ENCODE results near the gene ADAMTS12.
A peak's percentile ranks its signal among the peaks of the same experiment; 100 is the strongest.

ADAMTS12 gene

DNA sequence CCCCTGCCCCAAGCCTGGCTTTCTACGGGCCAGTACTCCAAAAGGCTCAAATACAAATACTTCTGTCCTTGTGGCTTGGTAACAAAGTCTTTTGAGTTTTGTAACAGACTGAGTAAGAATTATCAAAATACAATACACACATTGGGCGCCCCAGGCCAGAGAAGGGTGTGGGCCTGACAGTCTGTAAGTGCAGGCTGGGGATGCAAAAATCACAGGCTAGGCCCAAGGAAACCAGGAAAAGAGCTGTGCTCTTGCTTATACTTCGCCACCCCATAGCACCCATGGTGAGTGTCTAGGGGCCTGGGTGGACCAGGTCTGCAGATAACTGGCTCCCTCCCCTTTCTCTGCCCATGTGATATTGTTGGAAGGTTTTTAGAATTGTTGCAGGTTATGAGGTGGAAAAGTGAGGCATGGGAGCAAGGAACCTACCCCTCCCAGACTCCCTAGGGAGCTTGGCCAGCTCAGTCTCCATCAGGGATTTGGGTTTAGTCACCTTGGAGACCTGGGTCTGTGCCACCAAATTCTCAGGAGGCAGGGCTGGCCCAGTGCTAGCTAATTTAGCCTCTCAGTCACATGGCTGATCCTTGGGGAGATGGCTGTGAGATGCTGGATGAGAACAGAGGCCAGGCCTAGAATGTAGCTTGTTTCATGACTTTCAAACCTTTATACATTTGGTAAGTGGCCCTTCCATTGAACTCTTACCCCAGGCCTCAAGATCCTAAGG lies 378.2 kb downstream of the ADAMTS12 start:
- peak; percentile 38 to 92 for DNase-seq
- Histone ChIP-seq H3K4me3 (no peak overlapping the region), H3K4me1 (peaks cover 0 to 47% (median 18%) of the 10 kb centered on the region in 4 donors), H3K27ac (peak overlapping the region; percentile 57 to 71), H3K36me3 (no peaks in the 10 kb centered on the region), H3K9me3 (no peaks in the 10 kb centered on the region), H3K27me3 (no peaks in the 10 kb centered on the region)
- TF ChIP-seq, protein P1, sequence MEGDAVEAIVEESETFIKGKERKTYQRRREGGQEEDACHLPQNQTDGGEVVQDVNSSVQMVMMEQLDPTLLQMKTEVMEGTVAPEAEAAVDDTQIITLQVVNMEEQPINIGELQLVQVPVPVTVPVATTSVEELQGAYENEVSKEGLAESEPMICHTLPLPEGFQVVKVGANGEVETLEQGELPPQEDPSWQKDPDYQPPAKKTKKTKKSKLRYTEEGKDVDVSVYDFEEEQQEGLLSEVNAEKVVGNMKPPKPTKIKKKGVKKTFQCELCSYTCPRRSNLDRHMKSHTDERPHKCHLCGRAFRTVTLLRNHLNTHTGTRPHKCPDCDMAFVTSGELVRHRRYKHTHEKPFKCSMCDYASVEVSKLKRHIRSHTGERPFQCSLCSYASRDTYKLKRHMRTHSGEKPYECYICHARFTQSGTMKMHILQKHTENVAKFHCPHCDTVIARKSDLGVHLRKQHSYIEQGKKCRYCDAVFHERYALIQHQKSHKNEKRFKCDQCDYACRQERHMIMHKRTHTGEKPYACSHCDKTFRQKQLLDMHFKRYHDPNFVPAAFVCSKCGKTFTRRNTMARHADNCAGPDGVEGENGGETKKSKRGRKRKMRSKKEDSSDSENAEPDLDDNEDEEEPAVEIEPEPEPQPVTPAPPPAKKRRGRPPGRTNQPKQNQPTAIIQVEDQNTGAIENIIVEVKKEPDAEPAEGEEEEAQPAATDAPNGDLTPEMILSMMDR (IDR thresholded peaks at IDR 0.05) = no peak
- intact Hi-C loops (cut with DNase I; ENCODE audit: low total_unique reads) = no loop called here

DNA sequence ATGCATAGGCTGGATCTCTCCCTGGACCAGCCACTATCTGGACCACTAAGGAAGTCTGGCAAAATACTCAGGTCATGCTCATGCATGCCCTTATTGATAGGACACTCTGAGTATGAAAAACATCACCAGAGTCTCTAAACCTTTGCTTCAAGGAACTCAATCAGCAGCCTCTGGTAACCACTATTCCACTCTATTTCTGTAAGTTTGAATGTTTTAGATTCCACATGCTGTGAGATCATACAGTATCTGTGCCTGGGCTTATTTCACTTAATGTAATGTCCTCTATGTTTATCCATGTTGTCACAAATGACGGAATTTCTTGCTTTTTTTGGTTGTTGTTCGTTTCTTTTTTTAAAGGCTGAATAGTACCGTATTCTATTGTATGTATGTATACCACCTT lies 382.8 kb downstream of the ADAMTS12 start:
- H3K4me3 ChIP-seq = no peak overlapping the region
- no peaks in the 10 kb centered on the region for H3K36me3 ChIP-seq
- intact Hi-C loops (cut with DNase I; ENCODE audit: low total_unique reads) = no loop called here
- no peak overlapping the region for H3K27ac ChIP-seq
- H3K27me3 ChIP-seq = no peaks in the 10 kb centered on the region
- H3K4me1 ChIP-seq = peaks cover 0 to 18% (median 10%) of the 10 kb centered on the region in 4 donors
- no peak for DNase-seq
- TF ChIP-seq, protein P1 (IDR thresholded peaks at IDR 0.05) = no peak
- H3K9me3 ChIP-seq = no peaks in the 10 kb centered on the region

DNA sequence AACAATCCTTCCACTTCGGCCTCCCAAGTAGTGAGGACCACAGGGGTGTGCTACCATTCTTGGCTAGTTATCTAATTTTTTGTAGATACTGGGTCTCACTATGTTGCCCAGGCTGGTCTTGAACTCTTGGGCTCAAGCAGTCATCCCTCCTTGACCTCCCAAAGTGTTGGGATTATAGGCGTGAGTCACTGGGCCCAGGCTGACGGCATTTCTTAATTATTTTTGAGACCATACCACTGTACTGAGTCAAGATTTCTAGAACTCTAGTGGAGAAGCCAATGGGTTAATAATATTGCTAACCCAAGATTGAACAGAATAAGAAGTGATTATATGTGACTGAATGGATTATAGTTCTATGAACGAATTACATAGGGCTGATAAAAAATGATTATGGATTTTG lies 384.4 kb downstream of the ADAMTS12 start:
- H3K27me3 ChIP-seq = no peaks in the 10 kb centered on the region
- TF ChIP-seq, protein P1 (IDR thresholded peaks at IDR 0.05) = no peak
- H3K36me3 ChIP-seq = no peaks in the 10 kb centered on the region
- peaks cover 0 to 5% (median 0%) of the 10 kb centered on the region in 4 donors for H3K4me1 ChIP-seq
- no peaks in the 10 kb centered on the region for H3K9me3 ChIP-seq
- DNase-seq = no peak
- no peak overlapping the region for H3K4me3 ChIP-seq
- intact Hi-C loops (cut with DNase I; ENCODE audit: low total_unique reads) = no loop called here
- no peak overlapping the region for H3K27ac ChIP-seq

DNA sequence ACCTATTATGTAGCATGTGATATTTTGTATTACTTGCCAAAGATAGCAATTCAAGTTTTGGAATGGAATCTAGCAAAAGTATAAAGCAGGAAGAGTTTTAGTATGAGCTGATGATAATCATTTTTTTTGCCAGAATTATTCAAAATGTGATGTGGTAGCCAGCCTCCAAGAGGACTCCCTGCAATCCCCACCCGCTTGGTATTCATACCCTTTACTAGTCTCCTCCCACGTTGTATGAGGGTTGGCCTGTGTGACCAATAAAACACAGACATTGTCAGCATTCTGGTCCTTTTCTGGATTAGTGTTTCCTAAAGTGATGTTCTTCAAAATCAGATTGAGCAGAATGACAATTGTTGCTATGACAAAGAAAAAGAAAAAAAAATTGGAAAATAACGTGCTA lies 387.2 kb downstream of the ADAMTS12 start:
- no peak overlapping the region for H3K27ac ChIP-seq
- intact Hi-C loops (cut with DNase I; ENCODE audit: low total_unique reads) = no loop called here
- no peak overlapping the region for H3K4me3 ChIP-seq
- H3K4me1 ChIP-seq = peaks cover 0 to 5% (median 0%) of the 10 kb centered on the region in 4 donors
- no peaks in the 10 kb centered on the region for H3K27me3 ChIP-seq
- no peaks in the 10 kb centered on the region for H3K9me3 ChIP-seq
- H3K36me3 ChIP-seq = no peaks in the 10 kb centered on the region
- no peak for DNase-seq
- TF ChIP-seq, protein P1 (IDR thresholded peaks at IDR 0.05) = no peak

DNA sequence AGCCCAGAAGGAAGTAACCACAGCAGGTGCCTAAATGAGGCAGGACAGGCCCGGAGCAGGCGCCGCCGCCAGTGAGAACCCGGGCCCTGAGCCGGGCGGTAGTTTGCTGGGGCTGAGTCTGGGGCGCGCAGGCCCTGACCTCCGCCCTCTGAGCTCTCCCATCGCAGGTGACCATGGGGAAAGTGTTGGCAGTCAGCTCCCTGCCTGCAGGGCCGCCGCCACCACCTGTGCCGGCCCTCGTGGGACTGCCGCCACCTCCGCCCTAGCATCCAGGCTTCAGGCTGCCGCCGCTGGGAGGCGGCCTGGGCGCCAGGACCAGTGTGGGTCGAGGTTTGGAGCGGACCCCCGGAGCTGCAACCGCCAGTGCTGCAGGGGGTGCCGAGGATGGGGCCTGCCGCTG lies 389.9 kb downstream of the ADAMTS12 start:
- no peaks in the 10 kb centered on the region for H3K36me3 ChIP-seq

More for the DNA sequence above, 389.9 kb downstream of the ADAMTS12 start:
- DNase-seq = no peak
- Histone ChIP-seq H3K4me1 (no peaks in the 10 kb centered on the region), H3K27me3 (no peaks in the 10 kb centered on the region), H3K4me3 (no peak overlapping the region), H3K27ac (no peak overlapping the region), H3K9me3 (no peaks in the 10 kb centered on the region)
- TF ChIP-seq, protein P1 (IDR thresholded peaks at IDR 0.05) = no peak
- intact Hi-C loops (cut with DNase I; ENCODE audit: low total_unique reads) = no loop called here

Measured in tibial artery (tissue), 4 donors.